ENCODE results near the gene PDF.

Gene PDF

GRCh38 chr16:69330286-69331109 lies at the start of gene PDF:
TSS of gene PDF (minus strand) at chr16:69330588. CDS start at chr16:69330570, 18 bp downstream.
- TF ChIP-seq CTCF (IDR thresholded peaks at IDR 0.05; ENCODE audit: insufficient read depth, missing control alignments), result no peak
- DNase-seq (ENCODE audit: insufficient read length, low spot score) (peak; percentile 51), FAIRE-seq (no peak)

- no peak for TF ChIP-seq CTCF (IDR thresholded peaks at IDR 0.05; ENCODE audit: insufficient read depth, missing control alignments)
- no peak for FAIRE-seq
- no peak for DNase-seq (ENCODE audit: insufficient read length, low spot score)
Observed at GRCh38 chr16:69378760-69379159, 48.4 kb upstream of the PDF start.

- TF ChIP-seq CTCF (IDR thresholded peaks at IDR 0.05; ENCODE audit: insufficient read depth, missing control alignments), result no peak
- DNase-seq (ENCODE audit: insufficient read length, low spot score), result no peak
- no peak for FAIRE-seq
Observed at GRCh38 chr16:69378036-69378435, 47.6 kb upstream of the PDF start.

GRCh38 chr16:69376393-69377059 lies 46.1 kb upstream of the PDF start:
- no peak for TF ChIP-seq CTCF (IDR thresholded peaks at IDR 0.05; ENCODE audit: insufficient read depth, missing control alignments)
- FAIRE-seq (no peak), DNase-seq (ENCODE audit: insufficient read length, low spot score) (no peak)

- TF ChIP-seq CTCF (IDR thresholded peaks at IDR 0.05; ENCODE audit: insufficient read depth, missing control alignments), result no peak
- DNase-seq (ENCODE audit: insufficient read length, low spot score) (no peak), FAIRE-seq (no peak)
Observed at GRCh38 chr16:69373019-69373418, 42.6 kb upstream of the PDF start.

- FAIRE-seq (no peak), DNase-seq (ENCODE audit: insufficient read length, low spot score) (no peak)
- TF ChIP-seq CTCF (IDR thresholded peaks at IDR 0.05; ENCODE audit: insufficient read depth, missing control alignments), result no peak
Observed at GRCh38 chr16:69371564-69371963, 41.2 kb upstream of the PDF start.

GRCh38 chr16:69368866-69369265 lies 38.5 kb upstream of the PDF start:
- FAIRE-seq (no peak), DNase-seq (ENCODE audit: insufficient read length, low spot score) (no peak)
- TF ChIP-seq CTCF (IDR thresholded peaks at IDR 0.05; ENCODE audit: insufficient read depth, missing control alignments), result no peak

All from D721Med (cell line).